Tibial nerve (tissue), 4 donors: ENCODE results near the gene MGMT. TPM values are rescaled to one million over a fixed set of nuclear protein-coding genes. Genes with fewer than 3 reads are reported as not detected.

Experiments
- DNase-seq, 2 donors: peaks; one replicate each; pipeline ENCODE4 v3.0.0-alpha.2; 2019; ENCODE audit warnings: low spot score in 2 of 2
- H3K27ac ChIP-seq, 4 donors: fragments of 200-600 bp; sonication (generic) in 3 of 4; one replicate each; pipeline ENCODE4 v1.5.1; 2017 to 2019; ENCODE audit warnings: mild to moderate bottlenecking in 1 of 4
- H3K27me3 ChIP-seq, 2 donors: fragments of 200-600 bp; sonication (generic) in 1 of 2; one replicate each; pipeline versions ENCODE4 v1.5.1 to v1.6.0; 2017 to 2019
- H3K36me3 ChIP-seq, 3 donors: fragments of 200-600 bp; sonication (generic); one replicate each; pipeline ENCODE4 v1.5.1; 2018 to 2019
- H3K4me1 ChIP-seq, 4 donors: fragments of 200-600 bp; sonication (generic) in 3 of 4; one replicate each; pipeline ENCODE4 v1.5.1; 2017 to 2019
- H3K4me3 ChIP-seq, 4 donors: fragments of 200-600 bp; sonication (generic) in 3 of 4; one replicate each; pipeline ENCODE4 v1.5.1; 2017 to 2019; ENCODE audit warnings: mild to moderate bottlenecking in 1 of 4, moderate library complexity in 1 of 4
- H3K9me3 ChIP-seq, 4 donors: fragments of 200-600 bp; sonication (generic) in 3 of 4; one replicate each; pipeline ENCODE4 v1.5.1; 2017 to 2019
- CTCF ChIP-seq, 5 experiments: fragments of 200-600 bp in 3 of 5; fragments of 450-650 bp in 2 of 5; sonication (generic) in 3 of 5; IDR thresholded peaks; one replicate each; pipeline ENCODE4 v1.5.1; 2016 to 2019; ENCODE audit warnings: antibody characterized with exemption in 5 of 5, mild to moderate bottlenecking in 3 of 5, moderate library complexity in 2 of 5
- EP300 ChIP-seq, 2 donors: sonication (generic); formaldehyde crosslinking; IDR thresholded peaks; one replicate each; pipeline ENCODE4 v1.6.1; 2017; ENCODE audit warnings: antibody characterized with exemption in 2 of 2, mild to moderate bottlenecking in 1 of 2
- POLR2A ChIP-seq, 2 donors: fragments of 450-650 bp; IDR thresholded peaks; one replicate each; pipeline ENCODE4 v1.6.1; 2017; ENCODE audit warnings: antibody characterized with exemption in 2 of 2, mild to moderate bottlenecking in 2 of 2, moderate library complexity in 2 of 2
- WGBS, 2 donors: methylation state at CpG; one replicate each; pipeline ENCODE4 v1.1.5; 2018; 5-methylcytosine and 5-hydroxymethylcytosine counted together
- total RNA-seq, 4 donors: library from RNA; depleted of rRNA; stranded (reverse); fragments of >200 nt; gene quantifications; one replicate each; pipeline ENCODE4 v1.1.0, GENCODE V29; 2016

Gene MGMT
- total RNA-seq, 4 donors from 2014 or later, result 26.1 to 39.1 (median 33.7) TPM

DNA sequence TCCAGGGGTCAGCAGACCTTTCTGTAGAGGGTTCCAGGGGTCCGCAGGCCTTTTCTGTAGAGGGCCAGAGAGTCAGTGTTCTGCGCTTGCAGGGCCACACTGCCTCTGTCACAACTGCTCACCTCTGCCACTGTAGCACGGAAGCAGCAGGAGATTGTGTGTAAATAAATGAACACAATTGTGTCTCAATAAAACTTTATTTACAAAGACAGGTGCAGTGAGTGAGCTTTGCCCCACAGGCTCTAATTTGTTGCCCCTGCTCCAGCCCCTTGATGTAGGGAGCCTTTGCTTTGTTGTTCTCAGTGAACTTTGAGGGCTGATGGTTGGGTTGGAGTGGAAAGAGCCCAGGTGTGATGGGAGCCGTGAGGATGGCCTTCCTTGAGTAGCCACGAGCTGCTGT, 67.8 kb downstream of the MGMT start:
- no peak overlapping the region for H3K4me3 ChIP-seq
- H3K9me3 ChIP-seq, result no peaks in the 10 kb centered on the region
- 93 to 98% methylated on average over 5 of the region's 5 CpGs for WGBS, 2 donors
- peaks cover 0 to 35% (median 0%) of the 10 kb centered on the region in 3 donors for H3K36me3 ChIP-seq
- no peaks in the 10 kb centered on the region for H3K27me3 ChIP-seq
- no peak overlapping the region for H3K27ac ChIP-seq
- no peak for DNase-seq
- TF ChIP-seq EP300 (IDR thresholded peaks at IDR 0.05) (no peak), CTCF (IDR thresholded peaks at IDR 0.05) (no peak), POLR2A (IDR thresholded peaks at IDR 0.05) (no peak)
- peaks cover 0 to 11% (median 0%) of the 10 kb centered on the region in 4 donors for H3K4me1 ChIP-seq

- Histone ChIP-seq H3K36me3 (peaks cover 0 to 37% (median 0%) of the 10 kb centered on the region in 3 donors), H3K4me3 (no peak overlapping the region), H3K9me3 (no peaks in the 10 kb centered on the region), H3K4me1 (peaks cover 0 to 11% (median 0%) of the 10 kb centered on the region in 4 donors), H3K27ac (no peak overlapping the region), H3K27me3 (no peaks in the 10 kb centered on the region)
- DNase-seq, result no peak
- 94 to 96% methylated on average over 10 to 16 of the region's 16 CpGs for WGBS, 2 donors
- TF ChIP-seq CTCF (IDR thresholded peaks at IDR 0.05) (no peak), POLR2A (IDR thresholded peaks at IDR 0.05) (no peak), EP300 (IDR thresholded peaks at IDR 0.05) (no peak)
Measured at GRCh38 chr10:129536336-129536735, 69.3 kb downstream of the MGMT start.

- Histone ChIP-seq H3K9me3 (no peaks in the 10 kb centered on the region), H3K27ac (no peak overlapping the region), H3K36me3 (peaks cover 0 to 41% (median 0%) of the 10 kb centered on the region in 3 donors), H3K4me1 (peaks cover 0 to 6% (median 0%) of the 10 kb centered on the region in 4 donors), H3K27me3 (no peaks in the 10 kb centered on the region), H3K4me3 (no peak overlapping the region)
- TF ChIP-seq EP300 (IDR thresholded peaks at IDR 0.05) (no peak), POLR2A (IDR thresholded peaks at IDR 0.05) (no peak), CTCF (IDR thresholded peaks at IDR 0.05) (no peak)
- WGBS, 2 donors, result 77% methylated on average over 6 of the region's 6 CpGs
- DNase-seq, result no peak
Measured at GRCh38 chr10:129537151-129537550, 70.1 kb downstream of the MGMT start.

- no peak for DNase-seq
- TF ChIP-seq EP300 (IDR thresholded peaks at IDR 0.05), result no peak
- no peak for TF ChIP-seq CTCF (IDR thresholded peaks at IDR 0.05)
- no peak for TF ChIP-seq POLR2A (IDR thresholded peaks at IDR 0.05)
- Histone ChIP-seq H3K27me3 (no peaks in the 10 kb centered on the region), H3K4me3 (no peak overlapping the region), H3K4me1 (no peaks in the 10 kb centered on the region), H3K27ac (no peak overlapping the region), H3K36me3 (peaks cover 0 to 49% (median 0%) of the 10 kb centered on the region in 3 donors), H3K9me3 (no peaks in the 10 kb centered on the region)
- WGBS, 2 donors, result 88 to 98% methylated on average over 2 of the region's 2 CpGs
Measured at GRCh38 chr10:129538236-129538635, 71.2 kb downstream of the MGMT start.

GRCh38 chr10:129541200-129541599, 74.2 kb downstream of the MGMT start:
- 71 to 75% methylated on average over 9 of the region's 9 CpGs for WGBS, 2 donors
- H3K4me1 ChIP-seq, result no peaks in the 10 kb centered on the region
- H3K4me3 ChIP-seq, result no peak overlapping the region
- H3K9me3 ChIP-seq, result no peaks in the 10 kb centered on the region
- H3K36me3 ChIP-seq, result peaks cover 0 to 57% (median 0%) of the 10 kb centered on the region in 3 donors
- no peaks in the 10 kb centered on the region for H3K27me3 ChIP-seq
- H3K27ac ChIP-seq, result no peak overlapping the region
- DNase-seq, result no peak
- TF ChIP-seq CTCF (IDR thresholded peaks at IDR 0.05), result no peak
- no peak for TF ChIP-seq EP300 (IDR thresholded peaks at IDR 0.05)
- TF ChIP-seq POLR2A (IDR thresholded peaks at IDR 0.05), result no peak
